DMS53 treated with DMSO at 0.1 percent for 48 hours (cell line): ENCODE results near the gene SLC12A8.

Experiments used
- DNase-seq: peaks from one replicate; lab custom pipeline; 2025; ENCODE audit not compliant: unreplicated experiment; lab: John Stamatoyannopoulos, UW

The SLC12A8 gene

DNA sequence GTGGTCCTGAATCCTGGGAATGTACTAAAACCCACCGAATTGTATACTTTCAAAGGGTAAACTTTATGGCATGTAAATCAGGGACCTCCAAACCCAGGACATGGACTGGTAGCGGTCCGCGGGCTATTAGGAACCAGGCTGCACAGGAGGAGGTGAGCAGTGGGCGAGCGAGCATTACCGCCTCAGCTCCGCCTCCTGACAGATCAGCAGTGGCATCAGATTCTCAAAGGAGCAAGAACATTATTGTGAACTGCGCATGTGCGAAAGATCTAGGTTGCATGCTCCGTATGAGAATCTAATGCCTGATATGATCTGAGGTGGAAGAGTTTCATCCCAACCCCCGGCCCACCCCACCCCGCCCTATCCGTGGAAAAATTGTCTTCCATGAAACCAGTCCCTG, 178.9 kb downstream of the SLC12A8 start:
- DNase-seq = no peak

DNA sequence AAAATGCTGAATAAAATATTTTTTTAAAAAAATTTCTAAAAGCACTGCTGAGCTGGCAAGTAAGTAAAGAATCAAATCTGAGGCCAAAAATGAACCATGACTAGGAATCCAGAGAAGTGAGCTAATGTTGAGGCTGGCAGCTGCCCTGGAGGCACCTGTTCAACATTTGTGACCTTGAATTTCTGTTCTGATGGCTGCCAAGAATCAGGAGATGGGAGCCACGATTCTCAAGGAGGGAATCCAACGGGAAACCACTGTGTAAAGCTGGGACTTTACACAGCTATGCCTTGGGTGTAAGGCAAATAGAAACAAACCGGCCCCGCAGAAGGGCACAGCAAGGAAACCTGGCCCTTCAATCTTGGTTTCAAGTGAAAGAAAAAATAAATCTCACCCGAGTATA, 179.4 kb downstream of the SLC12A8 start:
- DNase-seq = no peak

DNA sequence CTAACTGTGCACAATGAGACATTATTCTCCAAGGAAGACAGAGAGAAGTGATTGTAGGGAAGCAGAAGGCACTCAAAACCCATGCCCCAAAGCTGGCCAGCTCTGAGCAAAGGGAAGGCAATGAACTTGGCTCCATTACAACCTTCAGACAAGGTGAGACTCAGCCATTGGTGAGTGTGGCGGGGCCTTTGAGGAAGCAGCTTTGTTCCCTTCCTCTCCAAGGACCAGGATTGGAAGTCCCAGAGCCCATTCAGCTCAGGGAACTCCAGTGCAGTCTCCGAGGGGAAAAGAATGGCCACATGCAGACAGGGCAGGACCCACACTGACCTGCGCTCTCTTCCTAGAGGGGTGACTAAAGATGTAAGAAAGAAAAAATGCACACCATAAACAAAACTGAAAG, 179.9 kb downstream of the SLC12A8 start:
- no peak for DNase-seq
